Brain microvascular endothelial cell (primary cell): ENCODE data around the gene C2orf78.
"Not testable (repeated sequence)": the region's sequence is repeated elsewhere in the genome, so short reads cannot be mapped to it uniquely, and the experiment has no call there.

Source experiments
- DNase-seq: peaks from one replicate; pipeline ENCODE4 v3.0.0-alpha.2; 2020
- H3K27ac ChIP-seq: fragments of 250-450 bp; sonication (Bioruptor Pico); 2 replicates; pipeline ENCODE4 v1.5.1; 2020; ENCODE audit warnings: mild to moderate bottlenecking, moderate library complexity
- H3K27me3 ChIP-seq: fragments of 250-450 bp; sonication (Bioruptor Pico); replicated peaks from 2 replicates; pipeline ENCODE4 v1.5.1; 2020; ENCODE audit warnings: mild to moderate bottlenecking
- H3K36me3 ChIP-seq: fragments of 250-450 bp; sonication (Bioruptor Pico); replicated peaks from 2 replicates; pipeline ENCODE4 v1.5.1; 2020; ENCODE audit warnings: mild to moderate bottlenecking
- H3K4me3 ChIP-seq: 2 replicates; pipeline ENCODE4 v1.5.1; 2011; ENCODE audit warnings: low read depth, mild to moderate bottlenecking, control low read depth, low read length, moderate library complexity
- in situ Hi-C: cut with HindIII; loops from 2 replicates; pipeline ENCODE4 v1.10.0; 2017; ENCODE audit warnings: low sequenced_read_pairs, low pct_ligation_motif_present
- TF ChIP-seq, protein P1 (sequence below): IDR thresholded peaks from 2 replicates; pipeline ENCODE4 v1.5.1; 2011; ENCODE audit warnings: low read depth, mild to moderate bottlenecking, moderate library complexity, low read length, control low read depth, inconsistent platforms; ENCODE audit errors: missing control alignments

Gene C2orf78

DNA sequence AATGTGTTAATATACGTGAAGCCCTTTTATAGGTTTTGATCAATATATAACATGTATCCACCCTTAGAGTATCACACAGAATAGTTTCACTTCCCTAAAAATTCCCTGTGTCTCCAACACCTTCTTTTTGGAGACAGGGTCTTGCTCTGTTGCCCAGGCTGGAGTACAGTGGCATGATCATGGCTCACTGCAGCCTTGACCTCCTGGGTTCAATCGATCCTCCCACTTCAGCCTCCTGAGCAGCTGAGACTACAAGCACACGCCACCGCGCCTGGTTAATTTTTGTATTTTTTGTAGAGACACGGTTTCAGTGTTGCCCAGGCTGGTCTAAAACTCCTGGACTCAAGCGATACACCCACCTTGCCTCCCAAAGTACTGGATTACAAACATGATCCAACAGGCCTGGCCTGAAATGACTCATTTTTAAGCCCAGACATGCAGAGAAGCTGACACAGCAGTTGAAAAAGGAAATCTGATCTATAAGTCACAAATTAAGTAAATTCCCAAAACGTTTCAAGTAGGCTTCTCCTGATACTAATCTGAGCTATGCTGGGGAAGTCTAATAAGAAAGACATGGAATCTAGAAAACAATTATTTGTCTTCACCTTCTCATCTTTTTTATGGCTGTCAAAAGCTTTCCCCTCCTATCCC lies 7.0 kb upstream of the C2orf78 start:
- Histone ChIP-seq H3K36me3 (peaks cover 25% of the 10 kb centered on the region), H3K27ac (peak overlapping the region; percentile 45), H3K4me3 (no peak overlapping the region), H3K27me3 (no peaks in the 10 kb centered on the region)
- TF ChIP-seq, protein P1, sequence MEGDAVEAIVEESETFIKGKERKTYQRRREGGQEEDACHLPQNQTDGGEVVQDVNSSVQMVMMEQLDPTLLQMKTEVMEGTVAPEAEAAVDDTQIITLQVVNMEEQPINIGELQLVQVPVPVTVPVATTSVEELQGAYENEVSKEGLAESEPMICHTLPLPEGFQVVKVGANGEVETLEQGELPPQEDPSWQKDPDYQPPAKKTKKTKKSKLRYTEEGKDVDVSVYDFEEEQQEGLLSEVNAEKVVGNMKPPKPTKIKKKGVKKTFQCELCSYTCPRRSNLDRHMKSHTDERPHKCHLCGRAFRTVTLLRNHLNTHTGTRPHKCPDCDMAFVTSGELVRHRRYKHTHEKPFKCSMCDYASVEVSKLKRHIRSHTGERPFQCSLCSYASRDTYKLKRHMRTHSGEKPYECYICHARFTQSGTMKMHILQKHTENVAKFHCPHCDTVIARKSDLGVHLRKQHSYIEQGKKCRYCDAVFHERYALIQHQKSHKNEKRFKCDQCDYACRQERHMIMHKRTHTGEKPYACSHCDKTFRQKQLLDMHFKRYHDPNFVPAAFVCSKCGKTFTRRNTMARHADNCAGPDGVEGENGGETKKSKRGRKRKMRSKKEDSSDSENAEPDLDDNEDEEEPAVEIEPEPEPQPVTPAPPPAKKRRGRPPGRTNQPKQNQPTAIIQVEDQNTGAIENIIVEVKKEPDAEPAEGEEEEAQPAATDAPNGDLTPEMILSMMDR: no peak
- DNase-seq: peak; percentile 45
- in situ Hi-C loops: no loop called here

DNA sequence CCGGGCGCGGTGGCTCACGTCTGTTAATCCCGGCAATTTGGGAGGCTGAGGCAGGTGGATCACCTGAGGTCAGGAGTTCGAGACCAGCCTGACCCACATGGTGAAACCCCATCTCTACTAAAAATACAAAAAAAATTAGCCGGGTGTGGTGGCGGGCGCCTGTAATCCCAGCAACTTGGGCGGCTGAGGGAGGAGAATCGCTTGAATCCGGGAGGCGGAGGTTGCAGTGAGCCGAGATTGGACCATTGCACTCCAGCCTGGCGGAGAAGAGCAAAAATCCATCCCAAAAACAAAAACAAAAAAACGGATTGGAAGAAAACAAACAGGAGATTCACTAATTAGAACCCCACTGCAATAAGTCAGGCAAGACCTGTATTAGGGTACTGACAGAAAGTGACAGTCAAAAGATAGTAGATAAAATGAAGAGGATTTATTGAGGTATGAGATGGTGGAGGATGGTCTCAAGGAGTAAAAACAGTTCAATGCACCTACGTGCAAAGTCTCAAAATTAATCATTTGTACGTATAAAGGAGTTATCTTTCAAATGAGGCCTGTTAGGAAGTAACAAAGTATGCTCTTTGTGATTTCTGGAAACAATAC lies 5.0 kb upstream of the C2orf78 start:
- H3K27ac ChIP-seq: peak overlapping the region; percentile 88
- H3K27me3 ChIP-seq, DNase-seq, in situ Hi-C loops: not testable (repeated sequence)
- peaks cover 18% of the 10 kb centered on the region for H3K36me3 ChIP-seq
- H3K4me3 ChIP-seq: peak overlapping the region; percentile 83

- Histone ChIP-seq H3K27me3 (no peaks in the 10 kb centered on the region), H3K4me3 (peak within 1 kb of the TSS; percentile 83), H3K27ac (peak within 1 kb of the TSS; percentile 88), H3K36me3 (peaks cover 11% of the 10 kb centered on the region)
- DNase-seq: peak; percentile 98
- in situ Hi-C loops: no loop called here
- TF ChIP-seq, protein P1: peak; percentile 93
These were observed 4.3 kb upstream of the C2orf78 start, which contains the start of gene DUSP11 for GRCh38 chr2:73779467-73780236. DUSP11 (minus strand) TSS chr2:73780103; CDS start chr2:73779974, 129 bp downstream.

DNA sequence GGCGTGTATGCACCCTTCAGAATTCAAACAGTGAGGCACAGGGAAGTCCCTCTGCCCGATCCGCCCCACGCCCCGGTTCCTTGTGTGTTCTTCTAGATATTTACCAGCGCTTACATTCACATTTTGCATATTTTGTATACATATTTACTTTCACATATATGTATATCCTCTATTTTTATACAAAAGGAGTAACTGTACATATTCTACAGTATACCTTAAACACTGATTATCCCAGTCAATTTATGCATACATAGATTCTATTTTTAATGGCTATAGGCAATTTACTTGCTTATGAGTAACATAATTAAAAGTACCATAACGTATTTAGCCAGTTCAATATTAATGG lies 3.8 kb upstream of the C2orf78 start:
- peak overlapping the region; percentile 83 for H3K4me3 ChIP-seq
- peaks cover 7% of the 10 kb centered on the region for H3K36me3 ChIP-seq
- in situ Hi-C loops: no loop called here

DNA sequence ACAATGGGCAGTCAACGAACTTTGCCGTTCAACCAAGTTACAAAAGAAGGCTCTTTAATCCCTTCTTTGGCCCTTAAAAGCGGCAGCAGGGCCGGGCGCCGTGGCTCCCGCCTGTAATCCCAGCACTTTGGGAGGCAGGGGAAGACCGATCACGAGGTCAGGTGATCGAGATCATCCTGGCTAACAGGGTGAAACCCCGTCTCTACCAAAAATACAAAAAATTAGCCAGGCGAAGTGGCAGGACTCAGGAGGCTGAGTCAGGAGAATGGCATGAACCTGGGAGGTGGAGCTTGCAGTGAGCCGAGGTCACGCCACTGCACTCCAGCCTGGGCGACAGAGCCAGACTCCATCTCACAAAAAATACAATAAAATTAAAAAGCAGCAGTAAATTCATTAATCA lies 581 bp upstream of the C2orf78 start:
- in situ Hi-C loops, H3K27me3 ChIP-seq, H3K4me3 ChIP-seq, H3K27ac ChIP-seq, H3K36me3 ChIP-seq: not testable (repeated sequence)
- DNase-seq: peak; percentile 38

More for the DNA sequence above, 3.8 kb upstream of the C2orf78 start:
- no peak for DNase-seq
- TF ChIP-seq, protein P1: no peak
- Histone ChIP-seq H3K27ac (no peak overlapping the region), H3K27me3 (no peaks in the 10 kb centered on the region)

DNA sequence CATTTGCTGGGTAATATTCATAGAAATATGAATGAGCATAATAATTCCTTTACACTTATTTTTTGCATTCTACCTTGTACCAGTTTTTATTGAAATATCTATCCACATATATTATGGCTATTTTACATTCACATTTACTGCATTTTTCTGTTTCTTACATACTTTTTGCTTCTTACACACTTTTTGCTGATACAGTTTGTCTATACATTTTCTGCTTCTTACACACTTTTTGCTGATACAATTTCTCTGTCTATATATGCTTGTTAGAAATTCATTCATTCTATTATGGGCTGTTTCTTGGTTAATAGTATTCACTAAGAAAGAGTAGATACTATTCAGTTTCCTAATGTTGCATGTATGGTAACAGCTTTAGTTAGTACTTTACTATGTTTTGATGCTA lies 27.9 kb downstream of the C2orf78 start:
- no peak overlapping the region for H3K27ac ChIP-seq
- H3K36me3 ChIP-seq: no peaks in the 10 kb centered on the region
- in situ Hi-C loops: no loop called here
- TF ChIP-seq, protein P1: no peak
- no peak for DNase-seq
- H3K4me3 ChIP-seq: no peak overlapping the region
- peaks cover 2% of the 10 kb centered on the region for H3K27me3 ChIP-seq
